Liver (tissue), 9 donors: Measurements from ENCODE around the gene SEMA4D. TPM values are rescaled to one million over a fixed set of nuclear protein-coding genes. Genes with fewer than 3 reads are reported as not detected.

Experiments
- DNase-seq: peaks from one replicate; pipeline ENCODE4 v3.0.0-alpha.2; 2017; ENCODE audit warnings: low spot score
- H3K27ac ChIP-seq, 2 donors: one replicate each; pipeline ENCODE4 v1.7.0; 2013; ENCODE audit warnings: inconsistent platforms in 2 of 2, low read length in 2 of 2, control low read depth in 1 of 2, low read depth in 1 of 2, mild to moderate bottlenecking in 1 of 2
- H3K27me3 ChIP-seq, 4 donors: one replicate each; pipeline versions ENCODE4 v1.6.1 to v1.7.0; 2013; ENCODE audit warnings: low read length in 3 of 4, inconsistent platforms in 1 of 4, mild to moderate bottlenecking in 1 of 4, moderate library complexity in 1 of 4; ENCODE audit not compliant: control insufficient read depth in 4 of 4, insufficient read depth in 4 of 4
- H3K36me3 ChIP-seq, 4 donors: one replicate each; pipeline versions ENCODE4 v1.6.1 to v1.7.0; 2013; ENCODE audit warnings: low read length in 3 of 4, mild to moderate bottlenecking in 3 of 4, low read depth in 1 of 4, moderate library complexity in 1 of 4; ENCODE audit not compliant: control insufficient read depth in 4 of 4, insufficient read depth in 3 of 4
- H3K4me1 ChIP-seq, 4 donors: one replicate each; pipeline versions ENCODE4 v1.6.1 to v1.7.0; 2013; ENCODE audit warnings: low read length in 3 of 4, mild to moderate bottlenecking in 3 of 4, moderate library complexity in 1 of 4; ENCODE audit not compliant: control insufficient read depth in 4 of 4, insufficient read depth in 4 of 4
- H3K4me3 ChIP-seq, 3 donors: one replicate each; pipeline versions ENCODE4 v1.6.1 to v1.7.0; 2013; ENCODE audit warnings: low read length in 3 of 3, control low read depth in 1 of 3, low read depth in 1 of 3, mild to moderate bottlenecking in 1 of 3
- H3K9ac ChIP-seq, 2 donors: one replicate each; pipeline ENCODE4 v1.7.0; 2013; ENCODE audit warnings: low read length in 2 of 2, mild to moderate bottlenecking in 2 of 2, moderate library complexity in 2 of 2, control low read depth in 1 of 2, low read depth in 1 of 2
- H3K9me3 ChIP-seq, 4 donors: one replicate each; pipeline versions ENCODE4 v1.6.1 to v1.7.0; 2013; ENCODE audit warnings: low read length in 3 of 4; ENCODE audit not compliant: control insufficient read depth in 4 of 4
- CTCF ChIP-seq: fragments of 150-350 bp; IDR thresholded peaks from 2 replicates; pipeline ENCODE4 v1.5.1; 2017; ENCODE audit warnings: improper control_type of control experiment, low read depth, low read length; ENCODE audit not compliant: missing input control
- EGR1 ChIP-seq, 2 donors: IDR thresholded peaks; 2 replicates each; pipeline ENCODE4 v1.6.1; 2016 to 2018; ENCODE audit warnings: antibody characterized with exemption in 2 of 2, low read depth in 2 of 2
- FOXA1 ChIP-seq: IDR thresholded peaks from 2 replicates; pipeline ENCODE4 v1.6.1; 2016; ENCODE audit warnings: antibody characterized with exemption
- FOXA2 ChIP-seq: IDR thresholded peaks from 2 replicates; pipeline ENCODE4 v1.6.1; 2016; ENCODE audit warnings: antibody characterized with exemption
- GABPA ChIP-seq, 2 donors: IDR thresholded peaks in 1 of 2; conservative IDR thresholded peaks in 1 of 2; 2 replicates each; pipeline ENCODE4 v1.6.1; 2016; ENCODE audit warnings: antibody characterized with exemption in 2 of 2, mild to moderate bottlenecking in 1 of 2, moderate library complexity in 1 of 2
- HNF4A ChIP-seq, 2 donors: conservative IDR thresholded peaks; 2 replicates each; pipeline ENCODE4 v1.6.1; 2016; ENCODE audit warnings: antibody characterized with exemption in 2 of 2, mild to moderate bottlenecking in 2 of 2
- HNF4G ChIP-seq: IDR thresholded peaks from 2 replicates; pipeline ENCODE4 v1.6.1; 2016; ENCODE audit warnings: antibody characterized with exemption
- JUND ChIP-seq, 2 donors: IDR thresholded peaks; 2 replicates each; pipeline ENCODE4 v1.6.1; 2016; ENCODE audit warnings: antibody characterized with exemption in 2 of 2
- NR2F2 ChIP-seq: IDR thresholded peaks from 2 replicates; pipeline ENCODE4 v1.6.1; 2016; ENCODE audit warnings: antibody characterized with exemption
- RAD21 ChIP-seq, 2 donors: IDR thresholded peaks; 2 replicates each; pipeline ENCODE4 v1.6.1; 2016; ENCODE audit warnings: antibody characterized with exemption in 2 of 2, mild to moderate bottlenecking in 2 of 2
- REST ChIP-seq: IDR thresholded peaks from 2 replicates; pipeline ENCODE4 v1.6.1; 2016; ENCODE audit warnings: antibody characterized with exemption, mild to moderate bottlenecking
- RXRA ChIP-seq, 2 donors: IDR thresholded peaks; 2 replicates each; pipeline ENCODE4 v1.6.1; 2017 to 2018; ENCODE audit warnings: antibody characterized with exemption in 2 of 2, mild to moderate bottlenecking in 1 of 2
- SP1 ChIP-seq: IDR thresholded peaks from 2 replicates; pipeline ENCODE4 v1.6.1; 2018; ENCODE audit warnings: antibody characterized with exemption, mild to moderate bottlenecking
- TAF1 ChIP-seq: conservative IDR thresholded peaks from 2 replicates; pipeline ENCODE4 v1.6.1; 2016; ENCODE audit warnings: antibody characterized with exemption, mild to moderate bottlenecking
- YY1 ChIP-seq: IDR thresholded peaks from 2 replicates; pipeline ENCODE4 v1.6.1; 2016; ENCODE audit warnings: antibody characterized with exemption, mild to moderate bottlenecking
- ZBTB33 ChIP-seq: IDR thresholded peaks from 2 replicates; pipeline ENCODE4 v1.6.1; 2016; ENCODE audit warnings: antibody characterized with exemption
- WGBS: extraction: QIAGEN DNeasy Blood & Tissue Kit; methylation state at CpG from one replicate; pipeline ENCODE4 v1.1.7; 2013; 5-methylcytosine and 5-hydroxymethylcytosine counted together
- polyA plus RNA-seq, 2 donors: library from polyadenylated mRNA; stranded (reverse) in 1 of 2; unstranded in 1 of 2; fragments of 200-250 nt in 1 of 2; fragments of >200 nt in 1 of 2; fragmentation: Nextera tagmentation in 1 of 2; extraction: Ambion mirVana in 1 of 2; gene quantifications; one replicate each; pipeline versions ENCODE4 v1.2.1 to v1.2.3, GENCODE V29; 2013 to 2015
- total RNA-seq, 2 donors: library from RNA; depleted of rRNA; stranded (reverse); fragments of >200 nt; gene quantifications; one replicate each; pipeline ENCODE4 v1.2.3, GENCODE V29; 2014
- TF ChIP-seq, protein P1 (sequence below): IDR thresholded peaks from 2 replicates; pipeline ENCODE4 v1.6.1; 2016; ENCODE audit warnings: antibody characterized with exemption
- TF ChIP-seq, protein P2 (sequence below): IDR thresholded peaks from 2 replicates; pipeline ENCODE4 v1.6.1; 2016; ENCODE audit warnings: antibody characterized with exemption
- donor health status: healthy.
- donor health status: healthy.
- donor health status: healthy.
- donor health status: healthy.
- donor health status: healthy.

SEMA4D gene
- total and polyA plus RNA-seq, 4 donors: 1.4 to 12.0 (median 4.1) TPM

DNA sequence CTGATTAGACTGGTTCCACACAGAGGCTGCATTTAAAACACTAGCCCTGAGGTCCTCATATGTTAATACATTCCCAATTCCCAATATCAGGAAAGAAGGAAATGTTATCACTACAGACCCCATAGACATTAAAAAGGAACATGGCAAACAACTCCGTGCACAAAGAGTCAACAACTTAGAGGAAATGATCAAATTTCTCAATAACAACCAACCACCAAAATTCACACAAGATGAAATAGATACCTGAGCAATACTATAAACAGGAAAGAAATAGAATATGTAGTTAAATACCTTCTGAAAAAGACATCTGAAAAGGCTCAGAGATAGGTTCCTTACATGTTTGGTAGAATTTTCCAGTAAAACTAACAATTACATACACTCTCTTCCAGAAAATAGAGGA, 28.9 kb downstream of the SEMA4D start (continued):
- TF ChIP-seq CTCF (no peak), FOXA2 (no peak)
- TF ChIP-seq, protein P1, sequence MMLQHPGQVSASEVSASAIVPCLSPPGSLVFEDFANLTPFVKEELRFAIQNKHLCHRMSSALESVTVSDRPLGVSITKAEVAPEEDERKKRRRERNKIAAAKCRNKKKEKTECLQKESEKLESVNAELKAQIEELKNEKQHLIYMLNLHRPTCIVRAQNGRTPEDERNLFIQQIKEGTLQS: no peak
- TF ChIP-seq, protein P2, sequence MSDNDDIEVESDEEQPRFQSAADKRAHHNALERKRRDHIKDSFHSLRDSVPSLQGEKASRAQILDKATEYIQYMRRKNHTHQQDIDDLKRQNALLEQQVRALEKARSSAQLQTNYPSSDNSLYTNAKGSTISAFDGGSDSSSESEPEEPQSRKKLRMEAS: no peak

DNA sequence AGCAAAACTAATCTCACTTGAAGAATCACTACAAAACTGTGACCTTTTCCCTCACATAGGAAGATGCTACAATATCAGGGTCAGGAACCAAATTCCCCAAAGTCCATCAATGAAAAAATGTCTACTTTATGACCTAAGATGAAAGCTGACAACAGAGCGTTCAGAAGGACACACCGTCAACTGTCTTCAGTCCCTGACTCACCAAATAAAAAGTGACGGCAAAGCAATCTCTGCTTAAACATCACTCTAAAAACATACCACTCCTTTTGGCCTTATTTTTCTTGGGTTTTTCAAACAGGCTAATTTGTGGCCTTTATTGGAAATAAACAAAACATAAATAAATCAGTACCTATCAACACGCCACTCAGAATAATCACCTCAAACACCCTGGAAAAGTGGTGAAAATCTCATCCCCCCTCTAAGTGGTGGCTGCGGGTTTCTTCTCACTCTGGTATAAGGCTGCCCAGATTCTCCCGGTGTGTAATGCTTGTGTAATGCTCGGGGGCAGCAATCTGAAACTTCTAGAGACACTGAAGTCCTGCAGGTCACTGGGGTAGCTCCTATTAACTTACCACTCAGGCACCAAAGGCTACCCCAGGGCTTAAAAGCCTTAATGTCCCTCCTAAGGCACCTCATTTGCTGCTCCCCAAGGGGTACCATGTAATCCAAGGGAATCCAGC, 29.5 kb downstream of the SEMA4D start:
- Histone ChIP-seq H3K9me3 (no peaks in the 10 kb centered on the region), H3K27me3 (no peaks in the 10 kb centered on the region), H3K9ac (no peak overlapping the region), H3K4me3 (no peak overlapping the region), H3K27ac (no peak overlapping the region), H3K36me3 (no peaks in the 10 kb centered on the region), H3K4me1 (no peaks in the 10 kb centered on the region)
- TF ChIP-seq FOXA1 (no peak), ZBTB33 (no peak), SP1 (no peak), EGR1 (IDR thresholded peaks at IDR 0.05; ENCODE audit: low read depth in 2 of 2) (no peak), REST (no peak), HNF4A (conservative IDR thresholded peaks at IDR 0.05) (no peak), YY1 (no peak), JUND (IDR thresholded peaks at IDR 0.05) (no peak), RXRA (IDR thresholded peaks at IDR 0.05) (no peak), FOXA2 (no peak), RAD21 (IDR thresholded peaks at IDR 0.05) (no peak), CTCF (no peak), TAF1 (no peak), NR2F2 (no peak), HNF4G (no peak), GABPA (IDR thresholded peaks at IDR 0.05 in 1 of 2, conservative IDR thresholded peaks at IDR 0.05 in 1 of 2) (no peak)
- TF ChIP-seq, protein P1: no peak
- TF ChIP-seq, protein P2: no peak
- no peak for DNase-seq
- WGBS: 87% methylated on average over 7 of the region's 7 CpGs
